Natural killer cell (primary cell): Measurements from ENCODE around the gene CAMTA1. TPM values are rescaled to one million over a fixed set of nuclear protein-coding genes. Genes with fewer than 3 reads are reported as not detected.
A peak's percentile ranks its signal among the peaks of the same experiment; 100 is the strongest.

ENCODE experiments used
- ATAC-seq, 3 donors: fragments of 150-1000 bp in 2 of 3; fragments of 200-7000 bp in 1 of 3; cut with Tn5 transposase; 1 replicate in 1 of 3; 2 replicates in 2 of 3; pipeline ENCODE4 v1.10.0; 2021; ENCODE audit warnings: mild to moderate bottlenecking in 2 of 3, moderate library complexity in 2 of 3
- DNase-seq, 2 donors: peaks; one replicate each; pipeline versions ENCODE4 v3.0.0 to v3.0.0-alpha.2; 2013 to 2021; ENCODE audit warnings: mixed read lengths in 1 of 2
- H3K27ac ChIP-seq: one replicate; pipeline ENCODE4 v1.5.1; 2013; ENCODE audit warnings: mild to moderate bottlenecking, low read length
- H3K27me3 ChIP-seq: one replicate; pipeline ENCODE4 v1.6.1; 2013; ENCODE audit warnings: low read length; ENCODE audit not compliant: control insufficient read depth, insufficient read depth
- H3K36me3 ChIP-seq: one replicate; pipeline ENCODE4 v1.6.1; 2013; ENCODE audit warnings: low read length; ENCODE audit not compliant: control insufficient read depth, insufficient read depth
- H3K4me1 ChIP-seq: one replicate; pipeline ENCODE4 v1.6.1; 2013; ENCODE audit warnings: low read length; ENCODE audit not compliant: control insufficient read depth, insufficient read depth
- H3K4me3 ChIP-seq: one replicate; pipeline ENCODE4 v1.5.1; 2013; ENCODE audit warnings: low read length
- H3K9me3 ChIP-seq: one replicate; pipeline ENCODE4 v1.6.1; 2013; ENCODE audit warnings: low read length; ENCODE audit not compliant: control insufficient read depth, insufficient read depth
- H3K27ac Mint-ChIP-seq, 2 donors: one replicate each; pipeline ENCODE4 v1.8.0; 2022; ENCODE audit warnings: mild to moderate bottlenecking in 2 of 2, mixed read lengths in 2 of 2, moderate library complexity in 1 of 2
- H3K27me3 Mint-ChIP-seq, 2 donors: one replicate each; pipeline ENCODE4 v1.8.0; 2022; ENCODE audit warnings: low read depth in 2 of 2, mixed read lengths in 2 of 2
- H3K36me3 Mint-ChIP-seq: one replicate; pipeline ENCODE4 v1.8.0; 2022; ENCODE audit warnings: mixed read lengths
- H3K4me1 Mint-ChIP-seq, 2 donors: one replicate each; pipeline ENCODE4 v1.8.0; 2022; ENCODE audit warnings: mixed read lengths in 2 of 2
- H3K4me3 Mint-ChIP-seq: one replicate; pipeline ENCODE4 v1.8.0; 2022; ENCODE audit warnings: mild to moderate bottlenecking, moderate library complexity, mixed read lengths
- H3K9me3 Mint-ChIP-seq, 2 donors: one replicate each; pipeline ENCODE4 v1.8.0; 2022; ENCODE audit warnings: mixed read lengths in 2 of 2
- CTCF ChIP-seq: fragments of 200-600 bp; IDR thresholded peaks from one replicate; pipeline ENCODE4 v1.8.0; 2022; ENCODE audit warnings: antibody characterized with exemption
- WGBS: methylation state at CpG from one replicate; pipeline ENCODE4 v1.1.7; 2013; ENCODE audit warnings: missing lambda C conversion rate; ENCODE audit not compliant: insufficient coverage; 5-methylcytosine and 5-hydroxymethylcytosine counted together
- intact Hi-C: fragments of 100-400 bp; cut with micrococcal nuclease; formaldehyde crosslinking; loops from one replicate; pipeline ENCODE4 v1.14.2; 2022
- total RNA-seq, 4 donors: library from RNA; stranded (reverse); fragments of 120-200 nt in 1 of 4; gene quantifications; one replicate each; pipeline versions ENCODE4 v1.2.3 to v1.2.4, GENCODE V29; 2013 to 2022

CAMTA1 gene
- total RNA-seq, 3 donors from 2014 or later (not counting 1 experiment from before 2014, with no cell fraction given): 40.6 to 53.3 (median 44.9) TPM

GRCh38 chr1:7375781-7376660, 590.8 kb downstream of the CAMTA1 start:
- H3K4me1 Mint-ChIP-seq: no peaks in the 10 kb centered on the region
- ATAC-seq: no peak
- WGBS: 82% methylated on average over 8 of the region's 9 CpGs
- H3K4me3 Mint-ChIP-seq: no peak overlapping the region
- Histone ChIP-seq H3K27ac (no peak overlapping the region), H3K9me3 (no peaks in the 10 kb centered on the region), H3K27me3 (no peaks in the 10 kb centered on the region), H3K4me3 (no peak overlapping the region), H3K36me3 (no peaks in the 10 kb centered on the region), H3K4me1 (no peaks in the 10 kb centered on the region)
- H3K27me3 Mint-ChIP-seq: peaks cover 3 to 12% of the 10 kb centered on the region in 2 donors
- DNase-seq: peak in 1 of 2 donors; percentile 2
- H3K36me3 Mint-ChIP-seq: no peaks in the 10 kb centered on the region
- H3K9me3 Mint-ChIP-seq: no peaks in the 10 kb centered on the region
- no peak for TF ChIP-seq CTCF
- H3K27ac Mint-ChIP-seq: no peak overlapping the region
- intact Hi-C loops: no loop called here

GRCh38 chr1:7376676-7377075, 591.4 kb downstream of the CAMTA1 start:
- TF ChIP-seq CTCF: no peak
- Mint-ChIP-seq H3K27ac (no peak overlapping the region), H3K4me1 (no peaks in the 10 kb centered on the region), H3K36me3 (no peaks in the 10 kb centered on the region), H3K9me3 (no peaks in the 10 kb centered on the region), H3K27me3 (peaks cover 3 to 12% of the 10 kb centered on the region in 2 donors), H3K4me3 (no peak overlapping the region)
- Histone ChIP-seq H3K4me3 (no peak overlapping the region), H3K4me1 (no peaks in the 10 kb centered on the region), H3K27me3 (no peaks in the 10 kb centered on the region), H3K36me3 (no peaks in the 10 kb centered on the region), H3K9me3 (no peaks in the 10 kb centered on the region), H3K27ac (no peak overlapping the region)
- 94% methylated on average over 4 of the region's 4 CpGs for WGBS
- no peak for ATAC-seq
- intact Hi-C loops: no loop called here
- DNase-seq: no peak

- H3K4me3 ChIP-seq: no peak overlapping the region
- H3K36me3 Mint-ChIP-seq: no peaks in the 10 kb centered on the region
- H3K36me3 ChIP-seq: no peaks in the 10 kb centered on the region
- TF ChIP-seq CTCF: no peak
- no peaks in the 10 kb centered on the region for H3K4me1 ChIP-seq
- no peaks in the 10 kb centered on the region for H3K27me3 ChIP-seq
- no peaks in the 10 kb centered on the region for H3K4me1 Mint-ChIP-seq
- H3K9me3 Mint-ChIP-seq: no peaks in the 10 kb centered on the region
- ATAC-seq (no peak), DNase-seq (peak in 1 of 2 donors; percentile 3)
- no peak overlapping the region for H3K27ac Mint-ChIP-seq
- no peaks in the 10 kb centered on the region for H3K9me3 ChIP-seq
- no peak overlapping the region for H3K4me3 Mint-ChIP-seq
- peaks cover 3 to 12% of the 10 kb centered on the region in 2 donors for H3K27me3 Mint-ChIP-seq
- H3K27ac ChIP-seq: no peak overlapping the region
- intact Hi-C loops: no loop called here
- WGBS: 82% methylated on average over 14 of the region's 14 CpGs
Observed at GRCh38 chr1:7378346-7379130, 593.3 kb downstream of the CAMTA1 start.
